A673 (cell line): ENCODE data around the gene UNC79. TPM values are rescaled to one million over a fixed set of nuclear protein-coding genes. Genes with fewer than 3 reads are reported as not detected.
"Not testable (repeated sequence)": the region's sequence is repeated elsewhere in the genome, so short reads cannot be mapped to it uniquely, and the experiment has no call there.

Experiments used
- BruUV-seq: library from RNA; stranded (reverse); fragments of 400-500 nt; replicated peaks from 2 replicates; lab custom pipeline; 2021; lab: Mats Ljungman, UMichigan
- CTCF ChIA-PET: fragments of 300-600 bp; sonication (Branson Sonifier 250); formaldehyde crosslinking; loops from one replicate; lab custom pipeline; 2022; ENCODE audit warnings: antibody characterized with exemption; lab: Charles Lee
- POLR2A ChIA-PET: fragments of 300-600 bp; sonication (Branson Sonifier 250); formaldehyde crosslinking; loops from one replicate; lab custom pipeline; 2022; ENCODE audit warnings: antibody characterized with exemption; ENCODE audit not compliant: low non-redundant PET; lab: Charles Lee
- DNase-seq: peaks from one replicate; pipeline ENCODE4 v3.0.0-alpha.2; 2015; ENCODE audit warnings: low spot score
- H3K27ac ChIP-seq: fragments of 200-600 bp; sonication (generic); 2 replicates; pipeline ENCODE4 v1.5.1; 2016; ENCODE audit warnings: mixed run types, low read depth, mild to moderate bottlenecking, mixed read lengths, antibody characterized with exemption, low read length; ENCODE audit not compliant: poor library complexity, severe bottlenecking
- H3K27me3 ChIP-seq: fragments of 200-600 bp; sonication (generic); replicated peaks from 2 replicates; pipeline ENCODE4 v1.6.1; 2017; ENCODE audit warnings: mixed run types, low read depth, mild to moderate bottlenecking, mixed read lengths, antibody characterized with exemption, low read length; ENCODE audit not compliant: insufficient read depth, poor library complexity
- H3K36me3 ChIP-seq: fragments of 200-600 bp; sonication (generic); 2 replicates; pipeline ENCODE4 v1.6.1; 2016; ENCODE audit warnings: mixed run types, mild to moderate bottlenecking, mixed read lengths, antibody characterized with exemption, low read length; ENCODE audit not compliant: insufficient read depth, poor library complexity, severe bottlenecking
- H3K4me1 ChIP-seq: fragments of 200-600 bp; sonication (generic); 2 replicates; pipeline ENCODE4 v1.6.1; 2017; ENCODE audit warnings: mixed run types, mild to moderate bottlenecking, mixed read lengths, antibody characterized with exemption, low read length; ENCODE audit not compliant: insufficient read depth, poor library complexity, severe bottlenecking
- H3K4me3 ChIP-seq: fragments of 200-600 bp; sonication (generic); 2 replicates; pipeline ENCODE4 v1.5.1; 2016; ENCODE audit warnings: low read depth, mixed run types, mild to moderate bottlenecking, mixed read lengths, low read length; ENCODE audit not compliant: poor library complexity, severe bottlenecking
- H3K9me3 ChIP-seq: fragments of 200-600 bp; sonication (generic); 2 replicates; pipeline ENCODE4 v1.6.1; 2016; ENCODE audit warnings: mixed run types, low read depth, mild to moderate bottlenecking, mixed read lengths, antibody characterized with exemption, low read length; ENCODE audit not compliant: poor library complexity, severe bottlenecking
- EZH2 ChIP-seq: fragments of 200-600 bp; sonication (generic); IDR thresholded peaks from 2 replicates; pipeline ENCODE4 v1.6.1; 2017; ENCODE audit warnings: borderline replicate concordance, low read depth, mild to moderate bottlenecking, mixed read lengths, antibody characterized with exemption, low read length; ENCODE audit not compliant: poor library complexity, severe bottlenecking
- intact Hi-C: fragments of 100-400 bp; cut with micrococcal nuclease; formaldehyde crosslinking; loops from one replicate; pipeline ENCODE4 v1.10.0; 2022; ENCODE audit not compliant: unreplicated experiment
- total RNA-seq: library from RNA; stranded (reverse); gene quantifications from 2 replicates; pipeline ENCODE4 v1.2.3, GENCODE V29; 2021
- TF ChIP-seq, protein P1 (sequence below): fragments of 300-800, 200-600 bp; sonication (generic); conservative IDR thresholded peaks from 2 replicates; pipeline ENCODE4 v1.5.1; 2017; ENCODE audit warnings: low read depth, mild to moderate bottlenecking, antibody characterized with exemption, low read length, moderate library complexity, mixed read lengths

UNC79 gene
- total RNA-seq, 1 experiment from 2014 or later = 0.15 TPM

- CTCF ChIA-PET = no interaction called here
- POLR2A ChIA-PET = no interaction called here
These were observed 33.5 kb downstream of the UNC79 start for GRCh38 chr14:93464271-93464670.

GRCh38 chr14:93475471-93475870, 44.7 kb downstream of the UNC79 start:
- Histone ChIP-seq H3K27ac (no peak overlapping the region), H3K9me3 (no peaks in the 10 kb centered on the region), H3K4me1 (peaks cover 23% of the 10 kb centered on the region), H3K36me3 (no peaks in the 10 kb centered on the region), H3K4me3 (no peak overlapping the region), H3K27me3 (no peaks in the 10 kb centered on the region)
- no TSS peak for BruUV-seq
- CTCF ChIA-PET = no interaction called here
- intact Hi-C loops = no loop called here
- POLR2A ChIA-PET = no interaction called here
- DNase-seq = no peak
- TF ChIP-seq EZH2 = no peak
- TF ChIP-seq, protein P1, sequence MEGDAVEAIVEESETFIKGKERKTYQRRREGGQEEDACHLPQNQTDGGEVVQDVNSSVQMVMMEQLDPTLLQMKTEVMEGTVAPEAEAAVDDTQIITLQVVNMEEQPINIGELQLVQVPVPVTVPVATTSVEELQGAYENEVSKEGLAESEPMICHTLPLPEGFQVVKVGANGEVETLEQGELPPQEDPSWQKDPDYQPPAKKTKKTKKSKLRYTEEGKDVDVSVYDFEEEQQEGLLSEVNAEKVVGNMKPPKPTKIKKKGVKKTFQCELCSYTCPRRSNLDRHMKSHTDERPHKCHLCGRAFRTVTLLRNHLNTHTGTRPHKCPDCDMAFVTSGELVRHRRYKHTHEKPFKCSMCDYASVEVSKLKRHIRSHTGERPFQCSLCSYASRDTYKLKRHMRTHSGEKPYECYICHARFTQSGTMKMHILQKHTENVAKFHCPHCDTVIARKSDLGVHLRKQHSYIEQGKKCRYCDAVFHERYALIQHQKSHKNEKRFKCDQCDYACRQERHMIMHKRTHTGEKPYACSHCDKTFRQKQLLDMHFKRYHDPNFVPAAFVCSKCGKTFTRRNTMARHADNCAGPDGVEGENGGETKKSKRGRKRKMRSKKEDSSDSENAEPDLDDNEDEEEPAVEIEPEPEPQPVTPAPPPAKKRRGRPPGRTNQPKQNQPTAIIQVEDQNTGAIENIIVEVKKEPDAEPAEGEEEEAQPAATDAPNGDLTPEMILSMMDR = no peak

More at GRCh38 chr14:93464271-93464670, 33.5 kb downstream of the UNC79 start:
- TF ChIP-seq EZH2 = no peak
- TF ChIP-seq, protein P1 = no peak
- intact Hi-C loops = no loop called here
- Histone ChIP-seq H3K36me3 (no peaks in the 10 kb centered on the region), H3K9me3 (no peaks in the 10 kb centered on the region), H3K27me3 (no peaks in the 10 kb centered on the region), H3K27ac (no peak overlapping the region), H3K4me1 (no peaks in the 10 kb centered on the region), H3K4me3 (no peak overlapping the region)
- no TSS peak for BruUV-seq
- no peak for DNase-seq

DNA sequence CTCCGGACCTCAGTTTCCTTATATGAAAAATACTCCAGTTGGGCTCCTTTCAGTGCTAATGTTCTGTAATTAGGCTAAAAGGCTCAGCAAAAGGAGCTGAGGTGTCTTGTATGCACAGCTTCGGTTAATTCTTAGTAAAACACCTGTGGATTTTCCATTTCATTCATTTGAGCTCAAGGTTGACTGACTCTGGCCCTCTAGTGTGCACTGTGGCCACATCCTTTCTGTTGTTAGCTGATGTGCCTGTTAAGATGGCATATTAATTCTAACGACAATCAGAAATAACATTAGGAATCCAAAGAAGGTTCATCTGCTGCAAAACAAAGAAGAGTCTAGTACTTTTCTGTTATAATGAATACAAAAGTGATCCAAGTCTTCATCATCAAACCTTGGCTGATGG, 45.6 kb downstream of the UNC79 start:
- CTCF ChIA-PET = no interaction called here
- H3K4me1 ChIP-seq = peaks cover 31% of the 10 kb centered on the region
- H3K27ac ChIP-seq = no peak overlapping the region
- BruUV-seq = no TSS peak
- no peaks in the 10 kb centered on the region for H3K9me3 ChIP-seq
- DNase-seq = no peak
- TF ChIP-seq, protein P1 = no peak
- TF ChIP-seq EZH2 = no peak
- no peaks in the 10 kb centered on the region for H3K27me3 ChIP-seq
- POLR2A ChIA-PET = no interaction called here
- H3K36me3 ChIP-seq = no peaks in the 10 kb centered on the region
- intact Hi-C loops = no loop called here
- H3K4me3 ChIP-seq = no peak overlapping the region

DNA sequence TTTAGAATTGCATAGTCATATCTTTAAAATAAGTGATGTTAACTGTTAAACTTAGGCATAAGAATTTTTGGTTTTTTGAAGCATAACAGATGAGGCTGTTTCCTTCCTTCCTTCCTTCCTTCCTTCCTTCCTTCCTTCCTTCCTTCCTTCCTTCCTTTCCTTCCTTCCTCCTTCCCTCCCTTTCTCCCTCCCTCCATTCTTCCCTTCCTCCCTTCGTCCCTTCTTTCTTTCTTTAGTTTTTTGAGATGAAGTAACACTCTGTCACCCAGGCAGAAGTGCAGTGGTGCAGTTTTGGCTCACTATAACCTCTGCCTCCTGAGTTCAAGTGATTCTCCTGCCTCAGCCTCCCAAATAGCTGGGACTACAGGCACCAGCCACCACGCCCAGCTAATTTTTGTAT, 48.3 kb downstream of the UNC79 start:
- POLR2A ChIA-PET, H3K27me3 ChIP-seq, BruUV-seq, H3K36me3 ChIP-seq, H3K9me3 ChIP-seq, H3K4me3 ChIP-seq, CTCF ChIA-PET, intact Hi-C loops: not testable (repeated sequence)
- H3K4me1 ChIP-seq = peaks cover 41% of the 10 kb centered on the region
- peak overlapping the region; percentile 75 for H3K27ac ChIP-seq
- DNase-seq = peak; percentile 73
